ENCODE measurements around the gene FZR1. TPM values are rescaled to one million over a fixed set of nuclear protein-coding genes. Genes with fewer than 3 reads are reported as not detected.
"Not testable (repeated sequence)": the region's sequence is repeated elsewhere in the genome, so short reads cannot be mapped to it uniquely, and the experiment has no call there.

The FZR1 gene
- total RNA-seq, 1 experiment from 2014 or later: 51.4 TPM

- DNase-seq: no peak
- Histone ChIP-seq H2BK5ac (ENCODE audit: insufficient read length, low read length) (no peak overlapping the region), H3K4ac (ENCODE audit: low read depth, low read length) (no peak overlapping the region), H2BK120ac (ENCODE audit: low read depth, low read length, poor library complexity, severe bottlenecking) (no peak overlapping the region), H4K91ac (ENCODE audit: insufficient read length, low read depth, low read length) (no peak overlapping the region), H2BK12ac (ENCODE audit: insufficient read length, low read depth, low read length) (no peak overlapping the region), H3K14ac (ENCODE audit: insufficient read depth, low read length) (no peak overlapping the region), H4K5ac (ENCODE audit: insufficient read length, low read depth, low read length) (no peak overlapping the region), H3K23me2 (ENCODE audit: insufficient read length, low read depth, low read length, poor library complexity, severe bottlenecking) (no peaks in the 10 kb centered on the region), H3K79me1 (ENCODE audit: insufficient read depth, low read depth, low read length, poor library complexity, severe bottlenecking) (no peaks in the 10 kb centered on the region), H2BK15ac (ENCODE audit: low read depth, low read length) (no peak overlapping the region), H2AFZ (ENCODE audit: low read length) (no peak overlapping the region), H2AK5ac (ENCODE audit: insufficient read length, low read length) (no peak overlapping the region), H4K8ac (replicated peaks; ENCODE audit: insufficient read length, low read depth, low read length) (no peak overlapping the region), H3K27me3 (ENCODE audit: insufficient read depth, low read length) (no peaks in the 10 kb centered on the region), H3K9ac (ENCODE audit: extremely low read depth, insufficient read length, low read length) (no peak overlapping the region), H3K56ac (ENCODE audit: insufficient read length, low read depth, low read length) (no peak overlapping the region), H3K4me2 (ENCODE audit: insufficient read depth, insufficient read length, low read length) (no peak overlapping the region), H3K9me3 (ENCODE audit: control insufficient read depth, low read depth, low read length) (no peaks in the 10 kb centered on the region), H3K27ac (ENCODE audit: insufficient read length, low read depth, low read length) (no peak overlapping the region), H3K23ac (ENCODE audit: insufficient read length, low read depth, low read length) (no peak overlapping the region), H3T11ph (ENCODE audit: low read length) (no peak overlapping the region), H4K20me1 (ENCODE audit: control insufficient read depth, insufficient read depth, insufficient read length) (no peaks in the 10 kb centered on the region), H3K79me2 (ENCODE audit: insufficient read depth, low read length) (no peaks in the 10 kb centered on the region), H3K4me1 (ENCODE audit: insufficient read depth, low read length) (no peaks in the 10 kb centered on the region), H3K18ac (ENCODE audit: insufficient read length, low read depth, low read length) (no peak overlapping the region), H2BK20ac (ENCODE audit: low read depth, low read length, poor library complexity, severe bottlenecking) (no peak overlapping the region)
- H3K27ac Mint-ChIP-seq: no peak overlapping the region
- no peaks in the 10 kb centered on the region for H3K4me1 Mint-ChIP-seq
- WGBS (ENCODE audit: extremely low coverage, insufficient read length, low lambda C conversion rate): 100% methylated on average over 1 of the region's 20 CpGs
- H3K9me3 Mint-ChIP-seq: no peaks in the 10 kb centered on the region
- H3K27me3 Mint-ChIP-seq (ENCODE audit: low read depth): no peaks in the 10 kb centered on the region
- TF ChIP-seq CTCF (conservative IDR thresholded peaks at IDR 0.05): no peak
- no peak overlapping the region for H3K4me3 Mint-ChIP-seq
- H3K36me3 Mint-ChIP-seq (ENCODE audit: insufficient read depth in 1 of 3, low read depth in 3 of 3): peaks cover 14 to 42% (median 37%) of the 10 kb centered on the region in 3 experiments; a peak in 6 of 7 replicates
Measured at GRCh38 chr19:3528539-3529211, 22.6 kb downstream of the FZR1 start.

- not testable (repeated sequence) for H4K5ac ChIP-seq (ENCODE audit: insufficient read length, low read depth, low read length); H4K20me1 ChIP-seq (ENCODE audit: control insufficient read depth, insufficient read depth, insufficient read length); H3K9me3 Mint-ChIP-seq; H3K23ac ChIP-seq (ENCODE audit: insufficient read length, low read depth, low read length); H3K4me1 ChIP-seq (ENCODE audit: insufficient read depth, low read length); H2BK5ac ChIP-seq (ENCODE audit: insufficient read length, low read length); H3K79me1 ChIP-seq (ENCODE audit: insufficient read depth, low read depth, low read length, poor library complexity, severe bottlenecking); H2AK5ac ChIP-seq (ENCODE audit: insufficient read length, low read length); H3K4me1 Mint-ChIP-seq; H3K56ac ChIP-seq (ENCODE audit: insufficient read length, low read depth, low read length); H3K27ac Mint-ChIP-seq; H4K8ac ChIP-seq (replicated peaks; ENCODE audit: insufficient read length, low read depth, low read length); H3K4ac ChIP-seq (ENCODE audit: low read depth, low read length); H3K4me2 ChIP-seq (ENCODE audit: insufficient read depth, insufficient read length, low read length); H2BK20ac ChIP-seq (ENCODE audit: low read depth, low read length, poor library complexity, severe bottlenecking); H2BK120ac ChIP-seq (ENCODE audit: low read depth, low read length, poor library complexity, severe bottlenecking); H2AFZ ChIP-seq (ENCODE audit: low read length); H3K14ac ChIP-seq (ENCODE audit: insufficient read depth, low read length); H3K27me3 ChIP-seq (ENCODE audit: insufficient read depth, low read length); H4K91ac ChIP-seq (ENCODE audit: insufficient read length, low read depth, low read length); H3T11ph ChIP-seq (ENCODE audit: low read length); H3K9me3 ChIP-seq (ENCODE audit: control insufficient read depth, low read depth, low read length); DNase-seq; H3K23me2 ChIP-seq (ENCODE audit: insufficient read length, low read depth, low read length, poor library complexity, severe bottlenecking); H3K4me3 Mint-ChIP-seq; H2BK15ac ChIP-seq (ENCODE audit: low read depth, low read length); H2BK12ac ChIP-seq (ENCODE audit: insufficient read length, low read depth, low read length); H3K18ac ChIP-seq (ENCODE audit: insufficient read length, low read depth, low read length); H3K27ac ChIP-seq (ENCODE audit: insufficient read length, low read depth, low read length); H3K9ac ChIP-seq (ENCODE audit: extremely low read depth, insufficient read length, low read length); H3K79me2 ChIP-seq (ENCODE audit: insufficient read depth, low read length); H3K27me3 Mint-ChIP-seq (ENCODE audit: low read depth)
- H3K36me3 Mint-ChIP-seq (ENCODE audit: insufficient read depth in 1 of 3, low read depth in 3 of 3): peaks cover 11 to 39% (median 35%) of the 10 kb centered on the region in 3 experiments; a peak in 6 of 7 replicates
- WGBS (ENCODE audit: extremely low coverage, insufficient read length, low lambda C conversion rate): no CpG with 5 or more reads among the region's 7 CpGs
Measured at GRCh38 chr19:3529299-3529698, 23.2 kb downstream of the FZR1 start.

All from H9 (cell line).